RCC 7860 (cell line): ENCODE measurements around the gene GNA12.

Experiments
- DNase-seq: peaks from one replicate; pipeline ENCODE4 v3.0.0-alpha.2; 2015; ENCODE audit warnings: low spot score
- FAIRE-seq: peaks from 2 replicates; lab custom pipeline; 2012; peaks lifted over from hg19 to GRCh38; lab: Jason Lieb, UNC

Gene GNA12

DNA sequence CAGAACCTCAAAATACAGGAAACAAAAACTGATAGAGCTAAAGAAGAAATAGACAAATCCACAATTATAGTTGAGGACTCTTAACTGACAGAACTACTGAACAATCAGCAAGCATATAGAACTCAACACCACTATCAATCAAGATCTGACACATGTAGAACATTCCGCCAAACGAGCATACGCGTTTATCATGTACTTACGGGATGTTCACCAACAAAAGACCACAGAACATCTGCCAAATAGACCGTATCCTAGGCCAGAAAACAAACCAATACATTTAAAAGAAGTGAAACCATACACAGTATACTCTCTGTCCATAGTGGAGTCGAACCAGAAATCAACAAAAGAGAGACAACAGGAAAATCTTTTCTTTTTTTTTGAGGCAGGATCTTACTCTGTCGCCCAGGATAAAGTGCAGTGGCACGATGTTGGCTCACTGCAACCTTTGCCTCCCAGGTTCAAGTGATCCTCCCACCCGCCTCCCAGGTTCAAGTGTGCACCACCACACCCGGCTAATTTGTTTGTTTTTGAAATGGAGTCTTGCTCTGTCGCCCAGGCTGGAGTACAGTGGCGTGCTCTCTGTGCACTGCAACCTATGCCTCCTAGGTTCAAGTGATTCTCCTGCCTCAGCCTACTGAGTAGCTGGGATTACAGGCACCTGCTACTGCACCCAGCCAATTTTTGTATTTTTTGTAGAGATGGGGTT, 5.1 kb downstream of the GNA12 start:
- no peak for FAIRE-seq
- no peak for DNase-seq

DNA sequence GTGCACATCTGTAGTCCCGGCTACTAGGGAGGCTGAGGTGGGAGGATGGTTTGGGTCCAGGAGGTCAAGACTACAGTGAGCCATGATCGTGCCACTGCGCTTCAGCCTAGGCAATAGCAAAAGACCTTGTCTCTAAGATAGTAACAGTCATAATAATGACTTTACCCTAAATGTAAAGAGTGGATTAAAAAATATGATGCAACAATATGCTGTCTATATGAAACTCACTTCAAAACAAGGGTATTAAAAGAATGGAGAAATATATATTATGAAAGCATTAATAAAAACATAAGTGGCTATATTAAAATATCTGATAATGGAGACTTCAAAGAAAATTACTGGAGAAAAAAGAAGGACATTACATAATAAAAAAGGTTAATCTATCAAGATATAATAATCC, 5.7 kb downstream of the GNA12 start:
- no peak for FAIRE-seq
- no peak for DNase-seq

DNA sequence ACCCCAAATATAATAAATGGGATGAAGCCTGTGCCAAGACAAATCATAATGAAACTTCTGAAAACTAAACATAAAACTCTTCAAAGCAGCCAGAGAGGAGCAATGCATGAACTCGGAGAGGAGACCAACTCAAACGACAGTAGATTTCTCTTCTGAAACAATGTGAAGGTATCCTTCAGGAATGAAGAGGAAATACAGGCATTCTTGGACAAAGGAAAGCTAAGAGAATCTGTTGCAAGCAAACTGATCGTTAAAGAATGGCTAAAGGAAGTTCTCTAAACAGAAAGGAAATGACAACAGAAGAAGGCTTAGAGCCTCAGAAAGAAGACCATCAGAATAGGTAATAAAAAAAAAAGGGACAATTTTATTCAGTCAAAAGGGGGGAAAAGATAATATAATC, 6.6 kb downstream of the GNA12 start:
- FAIRE-seq = no peak
- DNase-seq = no peak

DNA sequence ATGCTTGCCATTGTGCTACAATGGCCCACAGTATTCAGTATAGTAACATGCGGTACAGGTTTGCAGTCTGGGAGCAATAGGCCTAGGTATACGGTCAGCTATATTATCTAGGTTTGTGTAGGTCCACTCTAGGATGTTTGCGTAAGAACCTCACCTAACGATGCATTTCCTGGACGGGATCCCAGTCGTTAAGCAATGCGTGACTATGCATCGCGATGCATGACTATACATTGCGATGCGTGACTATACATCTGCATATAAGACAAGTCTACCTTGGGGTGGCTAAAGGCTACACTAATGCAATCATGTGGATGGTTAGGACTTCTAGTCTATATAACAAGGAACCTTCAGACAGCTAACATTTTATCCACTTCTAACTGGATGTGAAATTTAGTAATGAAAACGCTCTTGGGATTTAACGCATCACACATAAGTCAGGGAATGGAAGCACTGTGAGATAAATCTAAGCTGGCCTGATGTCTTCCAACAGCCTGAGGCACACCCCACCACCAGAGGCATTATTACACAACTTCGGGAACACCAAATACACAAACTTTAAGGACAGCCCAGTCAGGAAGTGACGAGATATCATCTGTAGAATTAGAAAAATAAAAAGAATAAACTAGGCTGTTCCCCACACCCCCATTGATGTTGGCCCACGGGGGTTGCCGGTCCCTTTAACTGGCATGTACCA, 9.2 kb downstream of the GNA12 start:
- FAIRE-seq = no peak
- DNase-seq = no peak

- FAIRE-seq (no peak), DNase-seq (no peak)
Measured at GRCh38 chr7:2833083-2833910, 10.8 kb downstream of the GNA12 start.

DNA sequence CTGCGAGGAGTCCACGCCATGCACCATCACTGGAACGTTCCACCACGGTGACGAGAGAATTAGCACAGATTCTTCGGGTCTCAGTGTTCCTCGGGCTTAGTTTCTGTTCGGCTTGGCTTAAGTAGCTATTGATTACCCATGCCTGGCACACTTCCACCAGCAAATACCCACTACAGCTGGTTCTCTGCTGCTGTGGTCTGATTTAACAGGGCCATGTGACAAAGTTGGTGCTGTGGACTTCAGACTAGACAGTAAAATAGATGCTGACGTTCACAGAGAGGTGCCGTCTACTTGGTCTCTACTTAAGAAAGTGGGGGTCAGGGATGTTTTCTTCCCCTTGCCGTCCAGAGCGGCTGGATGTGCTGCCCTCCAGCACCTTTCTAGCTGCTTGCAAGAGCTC, 11.6 kb downstream of the GNA12 start:
- no peak for FAIRE-seq

GRCh38 chr7:2830609-2831376, 13.3 kb downstream of the GNA12 start:
- DNase-seq (no peak), FAIRE-seq (no peak)

More for the DNA sequence above, 11.6 kb downstream of the GNA12 start:
- DNase-seq = no peak

GRCh38 chr7:2829040-2829439, 15.1 kb downstream of the GNA12 start:
- FAIRE-seq (no peak), DNase-seq (no peak)

DNA sequence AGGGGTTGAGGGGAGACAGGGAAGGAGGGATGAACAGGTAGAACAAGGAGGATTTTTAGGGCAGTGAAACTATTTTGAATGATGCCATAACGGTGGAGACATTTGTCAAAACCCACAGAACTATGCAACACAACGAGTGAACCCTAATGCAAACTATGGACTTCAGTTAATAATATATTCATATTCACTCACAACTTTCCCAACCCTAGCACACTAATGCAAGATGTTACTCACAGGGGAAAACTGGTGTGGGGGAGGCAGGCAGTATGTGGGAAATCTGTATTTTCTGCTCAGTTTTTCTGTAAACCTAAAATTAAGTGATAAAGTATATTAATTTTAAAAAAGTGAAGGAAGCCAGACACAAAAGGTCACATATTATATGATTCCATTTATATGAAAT, 17.3 kb downstream of the GNA12 start:
- DNase-seq (no peak), FAIRE-seq (no peak)

GRCh38 chr7:2825559-2826227, 18.4 kb downstream of the GNA12 start:
- FAIRE-seq (no peak), DNase-seq (no peak)

DNA sequence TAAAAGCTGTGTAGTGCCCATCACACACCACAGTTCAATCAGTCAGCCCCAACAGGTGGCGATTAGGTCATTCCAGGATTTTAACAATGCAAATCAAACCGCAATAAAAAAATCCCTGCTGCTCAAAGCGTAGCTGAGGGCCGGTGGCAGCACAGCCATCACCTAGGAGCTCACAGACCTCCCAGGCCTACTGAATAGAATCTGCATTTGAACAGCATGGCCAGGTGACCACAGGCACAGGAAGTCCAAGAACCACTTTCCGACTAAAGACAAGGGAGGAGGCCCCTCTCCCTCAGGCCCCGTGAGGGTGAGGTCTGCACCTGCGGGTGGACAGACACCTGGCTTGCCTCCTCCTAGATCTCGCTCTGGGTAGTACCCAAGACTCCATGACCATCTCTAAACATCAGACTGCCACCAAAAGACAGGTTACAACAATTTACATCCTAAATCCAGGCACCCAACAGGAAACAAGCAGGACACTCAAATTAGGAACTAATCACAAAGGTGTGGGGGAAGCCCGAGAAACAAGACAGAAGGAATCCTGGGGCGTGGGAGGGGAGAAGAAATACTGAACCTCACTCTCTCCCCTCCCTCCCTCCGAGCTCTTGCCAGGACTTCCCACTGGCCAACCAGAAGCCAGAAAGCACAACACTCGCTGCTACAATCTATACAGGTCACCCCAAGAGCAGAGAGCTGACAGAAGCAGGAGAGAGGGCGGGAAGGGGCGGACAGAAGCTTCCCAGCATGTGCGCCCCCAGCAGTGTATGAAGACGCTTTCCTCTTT, 19.2 kb downstream of the GNA12 start:
- DNase-seq (no peak), FAIRE-seq (no peak)

DNA sequence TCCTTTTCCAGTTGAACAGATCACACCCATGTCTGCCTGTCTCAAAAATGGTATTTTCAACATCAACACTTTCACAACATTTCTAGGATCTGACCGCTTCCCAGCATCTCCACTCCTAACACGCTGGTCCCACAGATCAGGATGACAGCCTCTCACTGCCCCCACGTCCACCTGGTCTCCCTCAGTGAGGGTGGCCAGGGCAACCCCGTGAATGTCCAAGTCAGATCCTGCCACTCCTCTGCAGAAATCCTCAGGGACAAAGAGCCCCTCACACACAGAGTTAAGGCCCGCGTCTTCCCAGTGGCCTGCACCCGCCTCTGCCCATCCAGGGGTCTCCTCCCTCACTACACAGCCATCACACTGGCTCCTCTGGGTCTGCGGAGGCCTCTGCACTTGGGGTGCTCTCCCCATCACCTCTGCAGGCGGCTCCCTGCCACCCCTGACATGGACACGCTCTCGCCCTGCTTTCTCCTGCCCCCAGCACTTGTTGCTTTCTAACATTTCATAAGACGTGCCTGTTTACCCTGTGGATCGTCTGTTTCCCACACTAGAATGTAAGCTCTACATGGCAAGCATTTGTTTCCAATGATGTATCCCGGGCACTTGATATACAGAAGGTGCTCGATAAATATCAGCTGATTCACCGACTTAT, 20.0 kb downstream of the GNA12 start:
- FAIRE-seq (no peak), DNase-seq (no peak)

DNA sequence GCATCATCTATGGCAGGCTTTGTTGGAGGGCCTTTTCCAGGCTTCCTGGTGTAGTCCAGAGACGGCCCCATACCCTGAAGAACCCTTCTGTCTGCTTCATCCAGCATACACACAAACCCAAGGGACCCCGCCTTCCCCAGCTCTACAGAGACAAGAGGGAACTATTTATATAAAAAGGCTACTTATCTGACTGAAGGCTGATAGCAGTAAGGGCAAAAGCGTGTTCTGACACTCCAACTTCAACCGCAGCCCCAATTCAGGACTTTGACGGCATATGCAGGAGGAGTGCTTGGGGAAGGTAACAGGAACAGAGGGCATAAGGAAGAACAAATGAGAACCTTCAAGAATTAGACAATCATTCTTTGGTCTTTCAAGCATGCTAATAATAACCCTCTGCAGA, 21.0 kb downstream of the GNA12 start:
- DNase-seq (no peak), FAIRE-seq (no peak)

- FAIRE-seq = no peak
Measured at GRCh38 chr7:2821842-2822507, 22.1 kb downstream of the GNA12 start.

GRCh38 chr7:2821161-2821841, 22.8 kb downstream of the GNA12 start:
- DNase-seq (peak; percentile 86), FAIRE-seq (peak; percentile 88)

More at GRCh38 chr7:2821842-2822507, 22.1 kb downstream of the GNA12 start:
- peak; percentile 80 for DNase-seq

DNA sequence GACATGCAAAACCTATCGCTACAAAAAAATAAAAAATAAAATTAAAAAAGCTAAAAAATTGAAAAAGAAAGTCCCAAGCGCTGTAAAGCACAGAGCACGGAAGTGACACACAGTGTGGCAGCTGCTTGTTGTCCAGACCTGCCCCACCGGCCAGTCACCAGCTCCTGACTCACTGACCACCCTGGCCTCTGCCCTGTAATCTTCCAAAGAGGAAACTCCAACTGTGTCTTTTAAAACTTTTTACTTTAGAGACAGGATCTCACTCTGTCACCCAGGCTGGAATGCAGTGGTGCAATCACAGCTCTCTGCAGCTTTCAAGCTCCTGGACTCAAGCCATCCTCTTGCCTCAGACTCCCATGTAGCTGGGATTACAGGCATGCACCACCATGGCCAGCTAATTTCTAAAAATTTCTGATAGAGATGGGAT, 23.6 kb downstream of the GNA12 start:
- peak; percentile 98 for FAIRE-seq
- DNase-seq = peak; percentile 97

- FAIRE-seq (no peak), DNase-seq (no peak)
Measured at GRCh38 chr7:2819954-2820397, 24.1 kb downstream of the GNA12 start.
